AG09319 (cell line): ENCODE data around the gene FN3KRP.

Source experiments
- DNase-seq: peaks from one replicate; pipeline ENCODE4 v3.0.0-alpha.2; 2010; ENCODE audit warnings: low read depth; ENCODE audit errors: extremely low read depth
- CTCF ChIP-seq: IDR thresholded peaks from 2 replicates; pipeline ENCODE4 v1.5.1; 2011; ENCODE audit warnings: low read depth, mild to moderate bottlenecking, inconsistent platforms, low read length, moderate library complexity

The FN3KRP gene

GRCh38 chr17:82726427-82726826 is 9.9 kb downstream of the FN3KRP start:
- no peak for TF ChIP-seq CTCF
- no peak for DNase-seq

- no peak for TF ChIP-seq CTCF
- DNase-seq = no peak
Measured at GRCh38 chr17:82729479-82730260, 13.2 kb downstream of the FN3KRP start.

- no peak for DNase-seq
- no peak for TF ChIP-seq CTCF
Measured at GRCh38 chr17:82732118-82732743, 15.7 kb downstream of the FN3KRP start.

- DNase-seq = no peak
- TF ChIP-seq CTCF = no peak
Measured at GRCh38 chr17:82734987-82735866, 18.7 kb downstream of the FN3KRP start, which contains the start of gene FN3K. Gene FN3K (plus strand): TSS chr17:82735615. CDS start chr17:82735637, 22 bp downstream.

GRCh38 chr17:82736511-82737185 is 20.1 kb downstream of the FN3KRP start:
- no peak for TF ChIP-seq CTCF
- DNase-seq = no peak

- no peak for DNase-seq
- no peak for TF ChIP-seq CTCF
Measured at GRCh38 chr17:82737967-82738877, 21.7 kb downstream of the FN3KRP start.
